ENCODE data around the gene CALCB. TPM values are rescaled to one million over a fixed set of nuclear protein-coding genes. Genes with fewer than 3 reads are reported as not detected.

CALCB gene
- polyA plus RNA-seq, 3 donors: not detected

DNA sequence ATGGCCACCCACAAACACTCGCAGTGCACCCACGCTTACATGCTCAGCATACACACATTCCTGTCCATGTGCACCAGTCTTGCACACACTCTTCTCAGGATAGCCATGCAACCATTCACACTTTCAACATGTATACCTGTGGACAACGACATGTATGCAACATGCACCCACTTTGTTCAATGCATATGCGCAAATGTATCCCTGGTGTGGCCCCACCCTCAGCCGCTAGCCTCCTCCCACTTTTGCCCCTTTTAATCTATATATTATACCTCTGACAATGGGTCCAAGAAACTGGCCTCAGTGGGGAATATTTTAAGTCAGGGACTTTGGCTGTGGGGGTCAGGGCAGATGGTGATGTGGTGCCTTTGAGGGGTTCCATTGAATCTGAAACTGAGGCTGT lies 42.3 kb downstream of the CALCB start:
- H3K4me3 Mint-ChIP-seq: no peak overlapping the region
- Histone ChIP-seq H3K9ac (ENCODE audit: insufficient read depth, low read length, poor library complexity, severe bottlenecking) (no peak overlapping the region), H2AFZ (ENCODE audit: insufficient read depth, low read depth, low read length, poor library complexity, severe bottlenecking) (no peak overlapping the region), H4K20me1 (ENCODE audit: insufficient read depth, low read length) (no peaks in the 10 kb centered on the region), H3K27ac (ENCODE audit: low read depth in 1 of 2, low read length in 2 of 2) (no peak overlapping the region), H3K4me2 (replicated peaks; ENCODE audit: extremely low read depth, low read length, poor library complexity, severe bottlenecking) (no peak overlapping the region), H3K79me2 (ENCODE audit: insufficient read depth, low read length) (no peaks in the 10 kb centered on the region), H3K4me3 (replicated peaks in 1 of 3; ENCODE audit: low read depth in 2 of 3, low read length in 3 of 3) (no peak overlapping the region), H3K27me3 (ENCODE audit: control insufficient read depth in 2 of 2, insufficient read depth in 2 of 2, low read length in 2 of 2) (peaks cover 3 to 23% of the 10 kb centered on the region in 2 donors), H3K36me3 (replicated peaks in 1 of 2; ENCODE audit: control insufficient read depth in 1 of 2, insufficient read depth in 2 of 2, low read length in 2 of 2) (no peaks in the 10 kb centered on the region), H3K9me3 (replicated peaks in 1 of 2; ENCODE audit: control insufficient read depth in 1 of 2, insufficient read depth in 1 of 2, low read length in 2 of 2) (no peaks in the 10 kb centered on the region), H3K4me1 (ENCODE audit: control insufficient read depth in 1 of 2, insufficient read depth in 2 of 2, low read length in 2 of 2) (peaks cover 14 to 16% of the 10 kb centered on the region in 2 donors)
- H3K36me3 Mint-ChIP-seq: no peaks in the 10 kb centered on the region
- peaks cover 26% of the 10 kb centered on the region for H3K4me1 Mint-ChIP-seq
- no peak overlapping the region for H3K27ac Mint-ChIP-seq
- WGBS (ENCODE audit: insufficient coverage): 100% methylated on average over 4 of the region's 5 CpGs
- intact Hi-C loops (cut with micrococcal nuclease): no loop called here
- TF ChIP-seq, protein P1, sequence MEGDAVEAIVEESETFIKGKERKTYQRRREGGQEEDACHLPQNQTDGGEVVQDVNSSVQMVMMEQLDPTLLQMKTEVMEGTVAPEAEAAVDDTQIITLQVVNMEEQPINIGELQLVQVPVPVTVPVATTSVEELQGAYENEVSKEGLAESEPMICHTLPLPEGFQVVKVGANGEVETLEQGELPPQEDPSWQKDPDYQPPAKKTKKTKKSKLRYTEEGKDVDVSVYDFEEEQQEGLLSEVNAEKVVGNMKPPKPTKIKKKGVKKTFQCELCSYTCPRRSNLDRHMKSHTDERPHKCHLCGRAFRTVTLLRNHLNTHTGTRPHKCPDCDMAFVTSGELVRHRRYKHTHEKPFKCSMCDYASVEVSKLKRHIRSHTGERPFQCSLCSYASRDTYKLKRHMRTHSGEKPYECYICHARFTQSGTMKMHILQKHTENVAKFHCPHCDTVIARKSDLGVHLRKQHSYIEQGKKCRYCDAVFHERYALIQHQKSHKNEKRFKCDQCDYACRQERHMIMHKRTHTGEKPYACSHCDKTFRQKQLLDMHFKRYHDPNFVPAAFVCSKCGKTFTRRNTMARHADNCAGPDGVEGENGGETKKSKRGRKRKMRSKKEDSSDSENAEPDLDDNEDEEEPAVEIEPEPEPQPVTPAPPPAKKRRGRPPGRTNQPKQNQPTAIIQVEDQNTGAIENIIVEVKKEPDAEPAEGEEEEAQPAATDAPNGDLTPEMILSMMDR (IDR thresholded peaks at IDR 0.05): no peak
- no peak for DNase-seq
- peaks cover 0 to 11% (median 1%) of the 10 kb centered on the region in 7 donors for H3K9me3 Mint-ChIP-seq
- H3K27me3 Mint-ChIP-seq (ENCODE audit: low read depth in 3 of 3): peaks cover 13 to 30% (median 19%) of the 10 kb centered on the region in 3 donors

DNA sequence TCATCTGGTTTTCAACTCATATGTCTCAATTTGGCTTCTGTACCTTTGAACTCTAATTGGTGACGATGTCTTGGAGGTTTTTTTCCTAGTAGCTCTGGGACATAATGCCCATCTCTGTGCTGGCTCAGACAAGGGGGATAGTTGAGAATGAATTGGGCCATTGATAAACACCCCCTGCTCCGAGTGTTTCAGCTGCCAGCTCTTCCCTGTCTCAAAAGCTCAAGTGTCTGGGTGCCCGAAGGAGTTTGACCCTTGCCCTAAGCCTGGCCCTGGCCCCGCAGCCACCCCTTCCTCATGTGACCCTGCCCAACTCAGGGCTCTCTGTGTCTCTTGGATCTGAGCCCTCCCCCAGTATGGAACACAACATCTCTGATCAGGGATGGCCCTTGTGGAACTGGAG lies 44.4 kb downstream of the CALCB start:
- DNase-seq: no peak
- no peak overlapping the region for H3K4me3 Mint-ChIP-seq
- H3K9me3 Mint-ChIP-seq: peaks cover 0 to 11% (median 1%) of the 10 kb centered on the region in 7 donors
- H3K27ac ChIP-seq (ENCODE audit: low read depth in 1 of 2, low read length in 2 of 2): no peak overlapping the region
- WGBS (ENCODE audit: insufficient coverage): 100% methylated on average over 1 of the region's 4 CpGs
- no peaks in the 10 kb centered on the region for H4K20me1 ChIP-seq (ENCODE audit: insufficient read depth, low read length)
- TF ChIP-seq, protein P1 (IDR thresholded peaks at IDR 0.05): no peak
- no peak overlapping the region for H3K4me3 ChIP-seq (replicated peaks in 1 of 3; ENCODE audit: low read depth in 2 of 3, low read length in 3 of 3)
- H3K4me1 ChIP-seq (ENCODE audit: control insufficient read depth in 1 of 2, insufficient read depth in 2 of 2, low read length in 2 of 2): peaks cover 14 to 16% of the 10 kb centered on the region in 2 donors
- no peaks in the 10 kb centered on the region for H3K79me2 ChIP-seq (ENCODE audit: insufficient read depth, low read length)
- H3K27me3 Mint-ChIP-seq (ENCODE audit: low read depth in 3 of 3): peaks cover 13 to 32% (median 25%) of the 10 kb centered on the region in 3 donors
- no peak overlapping the region for H3K27ac Mint-ChIP-seq
- H2AFZ ChIP-seq (ENCODE audit: insufficient read depth, low read depth, low read length, poor library complexity, severe bottlenecking): no peak overlapping the region
- intact Hi-C loops (cut with micrococcal nuclease): no loop called here
- H3K36me3 Mint-ChIP-seq: no peaks in the 10 kb centered on the region
- H3K9me3 ChIP-seq (replicated peaks in 1 of 2; ENCODE audit: control insufficient read depth in 1 of 2, insufficient read depth in 1 of 2, low read length in 2 of 2): no peaks in the 10 kb centered on the region
- peaks cover 26% of the 10 kb centered on the region for H3K4me1 Mint-ChIP-seq
- H3K9ac ChIP-seq (ENCODE audit: insufficient read depth, low read length, poor library complexity, severe bottlenecking): no peak overlapping the region
- no peaks in the 10 kb centered on the region for H3K36me3 ChIP-seq (replicated peaks in 1 of 2; ENCODE audit: control insufficient read depth in 1 of 2, insufficient read depth in 2 of 2, low read length in 2 of 2)
- peaks cover 3 to 23% of the 10 kb centered on the region in 2 donors for H3K27me3 ChIP-seq (ENCODE audit: control insufficient read depth in 2 of 2, insufficient read depth in 2 of 2, low read length in 2 of 2)
- no peak overlapping the region for H3K4me2 ChIP-seq (replicated peaks; ENCODE audit: extremely low read depth, low read length, poor library complexity, severe bottlenecking)

Data from CD14-positive monocyte (primary cell).